GM10266 (cell line): ENCODE results near the gene PRAC2.

Experiments used
- DNase-seq: peaks from one replicate; pipeline ENCODE4 v3.0.0; 2012; ENCODE audit errors: extremely low spot score
- TF ChIP-seq, protein P1 (sequence below): IDR thresholded peaks from 2 replicates; pipeline ENCODE4 v1.5.1; 2012; ENCODE audit warnings: mild to moderate bottlenecking, low read depth; ENCODE audit not compliant: control insufficient read depth, insufficient read depth; ENCODE audit errors: missing control alignments

The PRAC2 gene

GRCh38 chr17:48754500-48755261, 31.7 kb downstream of the PRAC2 start:
- TF ChIP-seq, protein P1, sequence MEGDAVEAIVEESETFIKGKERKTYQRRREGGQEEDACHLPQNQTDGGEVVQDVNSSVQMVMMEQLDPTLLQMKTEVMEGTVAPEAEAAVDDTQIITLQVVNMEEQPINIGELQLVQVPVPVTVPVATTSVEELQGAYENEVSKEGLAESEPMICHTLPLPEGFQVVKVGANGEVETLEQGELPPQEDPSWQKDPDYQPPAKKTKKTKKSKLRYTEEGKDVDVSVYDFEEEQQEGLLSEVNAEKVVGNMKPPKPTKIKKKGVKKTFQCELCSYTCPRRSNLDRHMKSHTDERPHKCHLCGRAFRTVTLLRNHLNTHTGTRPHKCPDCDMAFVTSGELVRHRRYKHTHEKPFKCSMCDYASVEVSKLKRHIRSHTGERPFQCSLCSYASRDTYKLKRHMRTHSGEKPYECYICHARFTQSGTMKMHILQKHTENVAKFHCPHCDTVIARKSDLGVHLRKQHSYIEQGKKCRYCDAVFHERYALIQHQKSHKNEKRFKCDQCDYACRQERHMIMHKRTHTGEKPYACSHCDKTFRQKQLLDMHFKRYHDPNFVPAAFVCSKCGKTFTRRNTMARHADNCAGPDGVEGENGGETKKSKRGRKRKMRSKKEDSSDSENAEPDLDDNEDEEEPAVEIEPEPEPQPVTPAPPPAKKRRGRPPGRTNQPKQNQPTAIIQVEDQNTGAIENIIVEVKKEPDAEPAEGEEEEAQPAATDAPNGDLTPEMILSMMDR, result no peak
- no peak for DNase-seq

DNA sequence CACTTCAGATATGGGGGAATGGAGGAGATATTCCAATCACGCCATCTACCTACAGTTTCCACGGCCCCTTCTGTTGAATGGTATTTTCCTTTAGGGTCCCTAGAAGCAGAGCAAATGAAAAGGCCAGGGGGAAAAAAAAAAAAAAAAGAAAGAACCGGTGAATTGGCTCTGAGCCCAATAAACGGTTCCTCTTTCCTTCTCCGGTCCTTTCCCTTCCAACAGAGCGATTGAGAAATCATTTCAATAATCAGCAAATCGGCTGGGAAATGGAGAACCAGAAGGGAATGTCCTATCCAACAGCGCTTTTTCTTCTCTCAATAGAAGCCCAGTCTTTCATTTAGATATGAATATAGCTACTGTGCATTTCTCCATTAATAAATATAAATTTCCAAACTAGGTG, 32.4 kb downstream of the PRAC2 start:
- no peak for DNase-seq
- TF ChIP-seq, protein P1, result no peak

DNA sequence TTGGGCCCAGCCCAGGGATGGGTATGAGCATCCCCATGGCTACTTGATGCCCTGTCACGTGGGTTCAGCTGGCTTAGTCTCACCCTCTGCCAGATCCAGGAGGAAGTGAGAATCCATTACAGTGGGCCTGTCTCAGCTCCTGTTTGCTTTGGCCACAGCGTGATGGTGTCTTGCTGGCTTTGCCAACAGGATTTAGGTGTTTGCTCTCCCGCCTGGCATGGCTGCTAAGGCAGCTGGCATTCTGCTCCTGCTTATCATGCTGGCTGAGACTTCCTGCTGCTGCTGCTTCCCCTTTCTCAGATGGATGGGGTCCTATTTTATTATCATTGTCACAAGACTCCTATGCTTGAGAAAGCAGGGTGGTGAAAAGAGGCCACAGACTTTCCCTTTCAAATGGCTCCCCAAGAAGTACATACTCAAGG, 33.9 kb downstream of the PRAC2 start:
- TF ChIP-seq, protein P1, result no peak
- peak; percentile 4 for DNase-seq

GRCh38 chr17:48757524-48757961, 34.6 kb downstream of the PRAC2 start:
- DNase-seq, result peak; percentile 8
- TF ChIP-seq, protein P1, result no peak

DNA sequence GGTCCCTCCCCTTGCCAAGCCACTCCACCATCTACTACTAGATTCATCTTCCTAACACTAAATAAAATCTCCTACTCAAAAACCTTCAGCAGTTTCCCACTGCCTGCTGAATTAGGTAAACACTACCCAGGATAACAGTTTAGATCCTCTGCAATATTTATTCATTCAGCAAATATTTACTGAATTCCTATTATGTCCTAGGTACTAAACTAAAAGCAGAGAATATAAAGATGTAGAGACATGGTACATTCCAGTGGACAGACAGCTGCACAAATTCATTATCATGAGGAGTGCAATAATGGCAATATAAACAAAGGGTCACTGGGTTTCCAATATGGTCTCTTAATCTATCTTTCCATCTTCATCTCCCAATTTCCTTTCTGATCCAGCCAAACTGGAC, 36.3 kb downstream of the PRAC2 start:
- no peak for DNase-seq
- TF ChIP-seq, protein P1, result no peak

DNA sequence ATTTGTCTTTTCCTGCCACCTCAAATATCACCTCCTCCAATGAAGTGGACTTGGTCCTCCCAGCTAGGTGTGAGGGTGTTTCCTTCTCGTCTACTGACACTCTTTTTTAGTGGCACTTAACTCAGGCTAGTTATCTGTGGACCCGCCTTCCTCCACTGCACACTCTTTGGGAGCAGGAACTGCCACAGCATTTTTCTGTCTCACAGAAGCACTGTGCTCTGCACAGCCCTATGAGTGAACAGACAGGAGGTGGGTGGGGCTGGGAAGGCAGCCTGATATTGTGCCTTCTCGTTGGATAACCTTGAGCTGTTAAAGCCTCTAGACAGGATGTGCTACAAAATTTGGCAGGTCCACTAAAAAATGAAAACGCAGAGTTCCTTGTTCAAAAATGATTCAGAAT, 37.4 kb downstream of the PRAC2 start:
- TF ChIP-seq, protein P1, result no peak
- no peak for DNase-seq

GRCh38 chr17:48761114-48761513, 38.1 kb downstream of the PRAC2 start:
- TF ChIP-seq, protein P1, result no peak
- no peak for DNase-seq
